Mesenchymal stem cell (in vitro differentiated cells and primary cell): ENCODE data around the gene RAP1GAP.

Experiments
- DNase-seq: peaks from one replicate; pipeline ENCODE4 v3.0.0-alpha.2; 2013
- H2AFZ ChIP-seq: one replicate; pipeline ENCODE4 v1.6.1; 2013; ENCODE audit warnings: low read depth, mild to moderate bottlenecking, control low read depth, inconsistent platforms, low read length, moderate library complexity
- H2AK5ac ChIP-seq: 2 replicates; pipeline ENCODE4 v1.6.1; 2013; ENCODE audit warnings: low read length, moderate library complexity, mild to moderate bottlenecking, inconsistent platforms; ENCODE audit not compliant: severe bottlenecking
- H2BK120ac ChIP-seq: one replicate; pipeline ENCODE4 v1.6.1; 2013; ENCODE audit warnings: low read depth, mild to moderate bottlenecking, inconsistent platforms, low read length, moderate library complexity
- H2BK12ac ChIP-seq, 2 experiments: one replicate each; pipeline ENCODE4 v1.6.1; 2013; ENCODE audit warnings: inconsistent platforms in 2 of 2, low read length in 2 of 2, mild to moderate bottlenecking in 2 of 2, moderate library complexity in 2 of 2, control low read depth in 1 of 2
- H2BK15ac ChIP-seq: one replicate; pipeline ENCODE4 v1.6.1; 2013; ENCODE audit warnings: mild to moderate bottlenecking, low read depth, inconsistent platforms; ENCODE audit not compliant: poor library complexity, severe bottlenecking
- H2BK5ac ChIP-seq: 2 replicates; pipeline ENCODE4 v1.6.1; 2013; ENCODE audit warnings: low read depth, mild to moderate bottlenecking, low read length, control low read depth, inconsistent platforms; ENCODE audit not compliant: poor library complexity, severe bottlenecking
- H3K14ac ChIP-seq, 2 experiments: one replicate each; pipeline ENCODE4 v1.6.1; 2013; ENCODE audit warnings: inconsistent platforms in 2 of 2, low read length in 2 of 2, control low read depth in 1 of 2, mild to moderate bottlenecking in 1 of 2, moderate library complexity in 1 of 2
- H3K18ac ChIP-seq, 2 experiments: one replicate each; pipeline ENCODE4 v1.6.1; 2013; ENCODE audit warnings: inconsistent platforms in 2 of 2, low read length in 2 of 2, control low read depth in 1 of 2, low read depth in 1 of 2, mild to moderate bottlenecking in 1 of 2
- H3K23ac ChIP-seq, 2 experiments: one replicate each; pipeline ENCODE4 v1.6.1; 2013; ENCODE audit warnings: inconsistent platforms in 2 of 2, low read length in 2 of 2, mild to moderate bottlenecking in 2 of 2, moderate library complexity in 2 of 2, control low read depth in 1 of 2
- H3K27ac ChIP-seq: 2 replicates; pipeline ENCODE4 v1.5.1; 2013; ENCODE audit warnings: mild to moderate bottlenecking, moderate library complexity, low read length, control low read depth, inconsistent platforms; ENCODE audit not compliant: poor library complexity, severe bottlenecking
- H3K27me3 ChIP-seq, 2 experiments: 2 replicates each; pipeline versions ENCODE4 v1.6.1 to v1.7.0; 2013; ENCODE audit warnings: low read length in 2 of 2, mild to moderate bottlenecking in 2 of 2, moderate library complexity in 2 of 2, control low read depth in 1 of 2, inconsistent platforms in 1 of 2; ENCODE audit not compliant: control insufficient read depth in 1 of 2, insufficient read depth in 1 of 2
- H3K36me3 ChIP-seq, 2 experiments: 2 replicates each; pipeline versions ENCODE4 v1.6.1 to v1.7.0; 2013; ENCODE audit warnings: low read length in 2 of 2, control low read depth in 1 of 2, inconsistent platforms in 1 of 2, low read depth in 1 of 2, mild to moderate bottlenecking in 1 of 2; ENCODE audit not compliant: insufficient read depth in 2 of 2, control insufficient read depth in 1 of 2
- H3K4ac ChIP-seq, 2 experiments: one replicate each; pipeline ENCODE4 v1.6.1; 2013; ENCODE audit warnings: inconsistent platforms in 2 of 2, low read length in 2 of 2, mild to moderate bottlenecking in 2 of 2, moderate library complexity in 2 of 2, control low read depth in 1 of 2, low read depth in 1 of 2
- H3K4me1 ChIP-seq: 2 replicates; pipeline ENCODE4 v1.6.1; 2013; ENCODE audit warnings: low read depth, low read length, control low read depth; ENCODE audit not compliant: control insufficient read depth, insufficient read depth
- H3K4me2 ChIP-seq: 2 replicates; pipeline ENCODE4 v1.6.1; 2013; ENCODE audit warnings: low read length, mild to moderate bottlenecking, inconsistent platforms; ENCODE audit not compliant: poor library complexity, severe bottlenecking
- H3K4me3 ChIP-seq, 2 experiments: 2 replicates each; pipeline versions ENCODE4 v1.5.1 to v1.7.0; 2013; ENCODE audit warnings: low read length in 2 of 2, mild to moderate bottlenecking in 2 of 2, control low read depth in 1 of 2, low read depth in 1 of 2; ENCODE audit not compliant: insufficient read depth in 1 of 2
- H3K79me1 ChIP-seq: replicated peaks from 2 replicates; pipeline ENCODE4 v1.6.1; 2013; ENCODE audit warnings: mild to moderate bottlenecking, control low read depth, low read length, inconsistent platforms; ENCODE audit not compliant: poor library complexity, severe bottlenecking
- H3K9ac ChIP-seq: 2 replicates; pipeline ENCODE4 v1.7.0; 2013; ENCODE audit warnings: mild to moderate bottlenecking, low read length, moderate library complexity
- H3K9me3 ChIP-seq: 2 replicates; pipeline ENCODE4 v1.7.0; 2013; ENCODE audit warnings: mild to moderate bottlenecking, low read length; ENCODE audit not compliant: control insufficient read depth
- H4K8ac ChIP-seq: one replicate; pipeline ENCODE4 v1.6.1; 2013; ENCODE audit warnings: inconsistent platforms, mild to moderate bottlenecking, low read length, moderate library complexity
- H4K91ac ChIP-seq: one replicate; pipeline ENCODE4 v1.6.1; 2013; ENCODE audit warnings: mild to moderate bottlenecking, low read length, inconsistent platforms
- WGBS: methylation state at CpG from one replicate; pipeline ENCODE4 v1.1.7; 2013; ENCODE audit warnings: mixed read lengths; 5-methylcytosine and 5-hydroxymethylcytosine counted together

RAP1GAP gene

DNA sequence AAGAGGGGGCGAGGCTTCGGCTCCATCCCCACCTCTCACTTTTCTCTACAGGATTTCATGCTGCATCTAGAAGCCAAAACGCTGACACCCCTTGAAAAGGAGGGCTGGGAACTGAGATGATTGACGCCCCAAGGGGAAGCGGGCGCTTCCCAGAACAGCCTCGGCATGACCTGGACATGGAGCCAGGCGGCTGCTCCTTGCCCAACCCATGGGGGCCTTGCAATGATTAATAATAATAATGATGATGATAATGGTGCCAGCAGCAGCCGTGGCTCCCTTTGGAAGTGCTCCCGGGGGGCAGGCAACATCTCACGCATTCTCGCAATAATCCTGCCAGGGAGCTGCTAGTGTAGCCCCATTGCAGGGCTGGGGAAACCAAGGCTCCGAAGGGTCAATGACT is 78.2 kb downstream of the RAP1GAP start:
- Histone ChIP-seq H2AK5ac (no peak overlapping the region), H3K23ac (no peak overlapping the region), H2BK12ac (no peak overlapping the region), H3K9me3 (no peaks in the 10 kb centered on the region), H3K4me1 (peaks cover 29% of the 10 kb centered on the region), H4K91ac (no peak overlapping the region), H3K9ac (no peak overlapping the region), H3K4ac (no peak overlapping the region), H2AFZ (no peak overlapping the region), H3K27me3 (peaks cover 16 to 63% of the 10 kb centered on the region in 2 experiments), H3K4me3 (no peak overlapping the region), H2BK15ac (no peak overlapping the region), H3K36me3 (no peaks in the 10 kb centered on the region), H2BK120ac (no peak overlapping the region), H3K4me2 (no peak overlapping the region), H2BK5ac (no peak overlapping the region), H3K79me1 (no peaks in the 10 kb centered on the region), H3K18ac (no peak overlapping the region), H3K14ac (no peak overlapping the region), H3K27ac (no peak overlapping the region), H4K8ac (no peak overlapping the region)
- no peak for DNase-seq
- WGBS: 88% methylated on average over 11 of the region's 13 CpGs

DNA sequence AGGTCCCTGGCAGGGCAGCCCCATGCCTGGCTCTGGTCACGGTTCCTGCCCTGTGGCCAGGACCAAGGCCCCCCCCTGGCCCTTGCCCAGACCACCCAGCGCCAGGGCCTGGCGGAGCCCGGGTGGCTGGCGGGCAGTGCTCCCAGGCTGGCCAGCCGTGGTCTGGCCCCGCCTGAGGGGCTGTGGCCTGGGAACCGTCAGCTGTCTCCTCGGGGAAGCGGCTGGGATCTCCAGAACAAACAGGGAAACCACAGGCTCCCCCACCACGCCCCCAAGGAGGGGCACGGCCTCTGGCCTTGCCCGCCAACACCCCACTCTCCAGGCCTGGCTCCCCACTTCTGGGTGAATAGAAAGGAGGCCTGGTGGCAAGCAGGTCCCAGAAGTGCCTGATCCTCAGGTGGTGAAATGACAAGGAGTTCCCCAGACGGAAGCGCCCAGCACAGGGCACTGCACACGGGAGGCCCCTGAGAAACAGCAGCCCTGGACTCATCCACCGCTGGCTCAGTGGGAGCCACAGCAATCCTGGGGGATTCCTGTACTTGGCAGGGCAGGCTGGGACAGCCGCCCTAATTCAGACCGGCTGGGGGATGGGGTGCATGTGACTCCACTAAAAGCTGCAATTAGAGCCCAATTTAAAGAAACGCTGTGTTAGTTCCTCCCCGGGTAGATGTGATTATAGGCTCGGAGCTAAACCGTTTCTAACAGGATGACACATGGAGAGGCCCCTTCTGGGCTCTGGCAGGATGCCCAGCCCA is 78.9 kb downstream of the RAP1GAP start:
- no peaks in the 10 kb centered on the region for H3K79me1 ChIP-seq
- H3K4ac ChIP-seq: peak overlapping the region in 1 of 2 experiments; percentile 18
- no peak overlapping the region for H3K14ac ChIP-seq
- peak overlapping the region in 1 of 2 experiments; percentile 21 for H2BK12ac ChIP-seq
- no peak overlapping the region for H3K18ac ChIP-seq
- peak overlapping the region; percentile 60 for H2BK15ac ChIP-seq
- H3K4me2 ChIP-seq: no peak overlapping the region
- H3K4me1 ChIP-seq: peaks cover 33% of the 10 kb centered on the region
- H2BK5ac ChIP-seq: peak overlapping the region; percentile 51
- peak; percentile 28 for DNase-seq
- no peak overlapping the region for H4K8ac ChIP-seq
- no peak overlapping the region for H3K27ac ChIP-seq
- no peak overlapping the region for H2BK120ac ChIP-seq
- peaks cover 16 to 69% of the 10 kb centered on the region in 2 experiments for H3K27me3 ChIP-seq
- H3K9me3 ChIP-seq: no peaks in the 10 kb centered on the region
- no peak overlapping the region for H3K4me3 ChIP-seq
- no peak overlapping the region for H4K91ac ChIP-seq
- 56% methylated on average over 18 of the region's 23 CpGs for WGBS
- H3K9ac ChIP-seq: no peak overlapping the region
- H2AK5ac ChIP-seq: no peak overlapping the region
- no peak overlapping the region for H2AFZ ChIP-seq
- H3K23ac ChIP-seq: no peak overlapping the region
- H3K36me3 ChIP-seq: no peaks in the 10 kb centered on the region

GRCh38 chr1:21589618-21590017 is 79.5 kb downstream of the RAP1GAP start:
- H3K14ac ChIP-seq: no peak overlapping the region
- no peak overlapping the region for H3K4ac ChIP-seq
- no peaks in the 10 kb centered on the region for H3K36me3 ChIP-seq
- no peak overlapping the region for H2AFZ ChIP-seq
- H3K79me1 ChIP-seq: no peaks in the 10 kb centered on the region
- H3K9me3 ChIP-seq: no peaks in the 10 kb centered on the region
- no peak overlapping the region for H3K27ac ChIP-seq
- peaks cover 36% of the 10 kb centered on the region for H3K4me1 ChIP-seq
- H3K4me2 ChIP-seq: no peak overlapping the region
- H3K9ac ChIP-seq: no peak overlapping the region
- H2BK5ac ChIP-seq: peak overlapping the region; percentile 51
- H2BK12ac ChIP-seq: no peak overlapping the region
- no peak overlapping the region for H3K18ac ChIP-seq
- H3K4me3 ChIP-seq: no peak overlapping the region
- peaks cover 16 to 73% of the 10 kb centered on the region in 2 experiments for H3K27me3 ChIP-seq
- H4K91ac ChIP-seq: no peak overlapping the region
- H3K23ac ChIP-seq: no peak overlapping the region
- no peak overlapping the region for H2AK5ac ChIP-seq
- no peak for DNase-seq
- H2BK120ac ChIP-seq: no peak overlapping the region
- WGBS: 83% methylated on average over 2 of the region's 5 CpGs
- no peak overlapping the region for H2BK15ac ChIP-seq
- H4K8ac ChIP-seq: no peak overlapping the region

DNA sequence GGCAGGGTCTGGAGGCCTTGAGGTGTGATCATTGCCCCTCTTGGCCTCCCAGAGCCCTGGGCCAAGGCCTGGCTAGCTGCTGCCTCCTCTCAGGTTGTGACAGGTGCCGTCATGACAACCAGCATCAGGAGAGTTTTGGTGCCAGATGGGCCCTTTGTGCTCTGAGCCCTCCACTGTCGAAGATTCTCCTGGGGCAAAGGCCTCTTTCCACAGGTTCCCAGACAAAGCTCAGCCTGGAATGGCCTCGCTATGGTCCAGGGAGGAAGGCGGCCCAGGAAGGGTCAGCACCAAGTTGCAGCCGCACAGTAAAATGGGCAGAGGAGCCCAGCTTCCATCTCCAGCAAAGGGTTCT is 81.6 kb downstream of the RAP1GAP start:
- no peak overlapping the region for H3K27ac ChIP-seq
- no peak overlapping the region for H2BK120ac ChIP-seq
- H2BK5ac ChIP-seq: no peak overlapping the region
- peak overlapping the region; percentile 10 for H4K91ac ChIP-seq
- no peak overlapping the region for H3K4me3 ChIP-seq
- H3K36me3 ChIP-seq: no peaks in the 10 kb centered on the region
- no peak overlapping the region for H2AFZ ChIP-seq
- no peaks in the 10 kb centered on the region for H3K9me3 ChIP-seq
- H3K4me2 ChIP-seq: no peak overlapping the region
- H3K14ac ChIP-seq: no peak overlapping the region
- no peak overlapping the region for H4K8ac ChIP-seq
- peak overlapping the region; percentile 87 for H2BK15ac ChIP-seq
- no peak overlapping the region for H2BK12ac ChIP-seq
- H3K27me3 ChIP-seq: peaks cover 12 to 68% of the 10 kb centered on the region in 2 experiments
- no peak for DNase-seq
- 76% methylated on average over 5 of the region's 5 CpGs for WGBS
- H3K23ac ChIP-seq: no peak overlapping the region
- H3K18ac ChIP-seq: no peak overlapping the region
- peak overlapping the region in 1 of 2 experiments; percentile 6 for H3K4ac ChIP-seq
- peaks cover 36% of the 10 kb centered on the region for H3K4me1 ChIP-seq
- no peaks in the 10 kb centered on the region for H3K79me1 ChIP-seq
- peak overlapping the region; percentile 17 for H2AK5ac ChIP-seq
- no peak overlapping the region for H3K9ac ChIP-seq
